ENCODE measurements around the gene EPX. TPM values are rescaled to one million over a fixed set of nuclear protein-coding genes. Genes with fewer than 3 reads are reported as not detected.
A peak's percentile ranks its signal among the peaks of the same experiment; 100 is the strongest.

Gene EPX
- total and polyA plus RNA-seq, 12 donors = not detected

DNA sequence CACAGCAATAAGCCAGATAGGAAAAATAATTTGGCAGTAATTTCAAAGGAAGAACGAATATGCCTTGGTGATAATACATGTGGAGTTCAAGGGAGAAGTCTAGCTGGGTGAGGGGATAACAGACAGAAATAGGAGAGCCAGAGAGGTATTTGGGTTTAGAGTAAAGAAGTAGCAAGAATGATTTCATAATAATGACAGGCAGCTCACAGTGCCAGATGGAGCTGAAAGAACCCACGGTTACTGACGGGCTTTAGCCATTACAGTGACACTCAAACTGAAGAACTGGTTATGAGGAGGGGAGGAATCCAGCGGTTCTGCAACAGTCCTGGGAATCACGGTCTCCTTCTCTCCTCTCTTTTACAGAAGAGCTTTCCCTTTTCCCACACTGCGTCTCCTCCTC lies 42.1 kb upstream of the EPX start:
- Histone ChIP-seq H3K4me1 (replicated peaks in 1 of 2) (no peaks in the 10 kb centered on the region), H3K36me3 (replicated peaks in 1 of 2) (no peaks in the 10 kb centered on the region), H3K27me3 (peaks cover 19% of the 10 kb centered on the region), H3K4me3 (no peak overlapping the region), H3K9me3 (replicated peaks in 1 of 3) (peaks cover 1 to 6% (median 5%) of the 10 kb centered on the region in 3 donors), H3K27ac (no peak overlapping the region)
- intact Hi-C loops (cut with DNase I) = no loop called here
- 44 to 55% (median 53%) methylated on average over 6 of the region's 6 CpGs for WGBS, 4 donors
- no peak for DNase-seq
- TF ChIP-seq POLR2A (IDR thresholded peaks at IDR 0.05) = no peak
- TF ChIP-seq, protein P1, sequence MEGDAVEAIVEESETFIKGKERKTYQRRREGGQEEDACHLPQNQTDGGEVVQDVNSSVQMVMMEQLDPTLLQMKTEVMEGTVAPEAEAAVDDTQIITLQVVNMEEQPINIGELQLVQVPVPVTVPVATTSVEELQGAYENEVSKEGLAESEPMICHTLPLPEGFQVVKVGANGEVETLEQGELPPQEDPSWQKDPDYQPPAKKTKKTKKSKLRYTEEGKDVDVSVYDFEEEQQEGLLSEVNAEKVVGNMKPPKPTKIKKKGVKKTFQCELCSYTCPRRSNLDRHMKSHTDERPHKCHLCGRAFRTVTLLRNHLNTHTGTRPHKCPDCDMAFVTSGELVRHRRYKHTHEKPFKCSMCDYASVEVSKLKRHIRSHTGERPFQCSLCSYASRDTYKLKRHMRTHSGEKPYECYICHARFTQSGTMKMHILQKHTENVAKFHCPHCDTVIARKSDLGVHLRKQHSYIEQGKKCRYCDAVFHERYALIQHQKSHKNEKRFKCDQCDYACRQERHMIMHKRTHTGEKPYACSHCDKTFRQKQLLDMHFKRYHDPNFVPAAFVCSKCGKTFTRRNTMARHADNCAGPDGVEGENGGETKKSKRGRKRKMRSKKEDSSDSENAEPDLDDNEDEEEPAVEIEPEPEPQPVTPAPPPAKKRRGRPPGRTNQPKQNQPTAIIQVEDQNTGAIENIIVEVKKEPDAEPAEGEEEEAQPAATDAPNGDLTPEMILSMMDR (IDR thresholded peaks at IDR 0.05) = no peak

DNA sequence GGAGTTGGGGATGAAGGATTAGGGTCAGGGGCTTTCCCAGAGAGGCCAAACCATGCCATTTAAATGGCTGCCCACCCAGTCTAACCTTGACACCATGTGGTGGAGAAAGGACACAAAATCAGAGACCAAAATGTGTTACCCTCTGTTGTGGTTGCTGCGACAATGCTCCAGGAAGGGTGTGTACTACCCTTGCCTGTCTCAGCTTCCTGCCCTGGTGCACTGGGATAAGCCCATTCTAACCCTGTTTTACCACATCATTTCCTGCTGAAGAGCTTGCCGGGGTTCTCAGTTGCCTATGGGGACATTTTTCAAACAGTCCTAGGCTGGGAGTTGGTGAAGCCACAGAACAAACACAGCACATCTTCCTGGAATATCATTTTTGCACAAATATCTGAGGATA lies 39.5 kb upstream of the EPX start:
- H3K9me3 ChIP-seq (replicated peaks in 1 of 3) = no peaks in the 10 kb centered on the region
- TF ChIP-seq, protein P1 (IDR thresholded peaks at IDR 0.05) = no peak
- no peak for TF ChIP-seq POLR2A (IDR thresholded peaks at IDR 0.05)
- intact Hi-C loops (cut with DNase I) = no loop called here
- peaks cover 42% of the 10 kb centered on the region for H3K27me3 ChIP-seq
- peak in 2 of 7 donors; percentile 19 to 20 for DNase-seq
- peak overlapping the region in 1 of 5 donors; percentile 17 for H3K27ac ChIP-seq
- 49 to 65% (median 55%) methylated on average over 2 of the region's 2 CpGs for WGBS, 4 donors
- H3K4me3 ChIP-seq = no peak overlapping the region
- peaks cover 0 to 8% of the 10 kb centered on the region in 2 donors for H3K4me1 ChIP-seq (replicated peaks in 1 of 2)
- H3K36me3 ChIP-seq (replicated peaks in 1 of 2) = no peaks in the 10 kb centered on the region

DNA sequence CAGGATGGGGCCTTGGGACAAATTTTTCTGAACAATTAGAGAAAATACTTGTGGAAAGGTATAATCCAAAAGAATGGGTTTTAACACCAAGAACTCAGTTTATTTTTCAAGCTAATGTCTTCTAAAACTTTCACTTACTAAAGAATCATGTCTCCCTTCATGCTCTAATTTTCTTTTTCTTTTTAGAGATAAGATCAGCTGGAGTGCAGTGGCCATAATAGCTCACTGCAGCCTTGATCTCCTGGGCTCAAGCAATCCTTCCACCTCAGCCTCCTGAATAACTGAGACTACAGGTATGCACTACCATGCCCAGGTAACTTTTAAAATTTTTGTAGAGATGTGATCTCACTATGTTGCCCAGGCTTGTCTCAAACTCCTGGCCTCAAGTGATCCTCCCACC lies 38.9 kb upstream of the EPX start:
- no peak for DNase-seq
- H3K36me3 ChIP-seq (replicated peaks in 1 of 2) = no peaks in the 10 kb centered on the region
- TF ChIP-seq POLR2A (IDR thresholded peaks at IDR 0.05) = no peak
- intact Hi-C loops (cut with DNase I) = no loop called here
- no peaks in the 10 kb centered on the region for H3K9me3 ChIP-seq (replicated peaks in 1 of 3)
- H3K27me3 ChIP-seq = peaks cover 42% of the 10 kb centered on the region
- no peak overlapping the region for H3K4me3 ChIP-seq
- H3K27ac ChIP-seq = peak overlapping the region in 1 of 5 donors; percentile 17
- peaks cover 0 to 8% of the 10 kb centered on the region in 2 donors for H3K4me1 ChIP-seq (replicated peaks in 1 of 2)

DNA sequence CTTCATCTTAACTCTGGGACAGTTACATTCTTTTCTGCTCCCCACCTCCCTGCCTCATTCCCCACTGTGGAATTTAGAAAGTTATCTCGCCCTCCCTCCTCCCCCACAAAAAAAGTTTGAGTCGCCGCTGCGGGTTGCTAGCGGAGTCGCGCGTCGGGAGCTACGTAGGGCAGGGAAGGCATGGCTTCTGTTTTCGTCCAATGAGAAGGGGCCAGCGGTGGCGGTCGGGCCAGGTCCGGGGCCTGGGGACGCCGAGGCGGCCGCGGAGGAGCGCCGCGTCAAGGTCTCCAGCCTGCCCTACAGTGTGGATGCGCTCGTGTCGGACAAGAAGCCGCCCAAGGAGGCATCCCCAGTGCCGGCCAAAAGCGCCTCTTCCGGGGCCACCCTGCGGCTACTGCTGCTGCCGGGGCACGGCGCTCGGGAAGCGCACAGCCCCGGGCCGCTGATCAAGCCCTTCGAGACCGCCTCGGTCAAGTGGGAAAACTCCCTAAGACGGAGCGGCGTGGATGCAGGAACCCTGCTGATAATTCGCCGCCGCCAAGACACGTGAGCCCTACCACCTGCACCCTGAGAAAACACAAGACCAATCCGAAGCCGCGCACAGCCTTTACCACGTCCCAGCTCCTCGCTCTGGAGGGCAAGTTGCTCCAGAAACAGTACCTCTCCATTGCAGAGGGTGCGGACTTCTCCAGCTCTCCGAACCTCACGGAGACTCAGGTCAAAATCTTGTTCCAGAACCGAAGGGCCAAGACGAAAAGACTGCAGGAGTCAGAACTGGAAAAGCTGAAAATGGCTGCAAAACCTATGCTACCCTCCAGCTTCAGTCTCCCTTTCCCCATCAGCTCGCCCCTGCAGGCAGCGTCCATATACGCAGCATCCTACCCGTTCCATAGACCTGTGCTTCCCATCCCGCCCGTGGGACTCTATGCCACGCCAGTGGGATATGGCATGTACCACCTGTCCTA lies 35.4 kb upstream of the EPX start:
- DNase-seq = peak in 3 of 7 donors; percentile 2 to 21 (median 8)
- H3K27me3 ChIP-seq = peaks cover 46% of the 10 kb centered on the region
- peak overlapping the region in 2 of 4 donors; percentile 3 to 43 for H3K4me3 ChIP-seq
- TF ChIP-seq POLR2A (IDR thresholded peaks at IDR 0.05) = no peak
- TF ChIP-seq, protein P1 (IDR thresholded peaks at IDR 0.05) = no peak
- H3K4me1 ChIP-seq (replicated peaks in 1 of 2) = peaks cover 0 to 8% of the 10 kb centered on the region in 2 donors
- H3K27ac ChIP-seq = no peak overlapping the region
- 3 to 8% (median 3%) methylated on average over 12 to 65 of the region's 65 CpGs for WGBS, 4 donors
- no peaks in the 10 kb centered on the region for H3K36me3 ChIP-seq (replicated peaks in 1 of 2)
- no peaks in the 10 kb centered on the region for H3K9me3 ChIP-seq (replicated peaks in 1 of 3)
- intact Hi-C loops (cut with DNase I) = no loop called here

Data from adrenal gland (tissue), 12 donors.